ENCODE results near the gene NOD1.
A peak's percentile ranks its signal among the peaks of the same experiment; 100 is the strongest.

DNA sequence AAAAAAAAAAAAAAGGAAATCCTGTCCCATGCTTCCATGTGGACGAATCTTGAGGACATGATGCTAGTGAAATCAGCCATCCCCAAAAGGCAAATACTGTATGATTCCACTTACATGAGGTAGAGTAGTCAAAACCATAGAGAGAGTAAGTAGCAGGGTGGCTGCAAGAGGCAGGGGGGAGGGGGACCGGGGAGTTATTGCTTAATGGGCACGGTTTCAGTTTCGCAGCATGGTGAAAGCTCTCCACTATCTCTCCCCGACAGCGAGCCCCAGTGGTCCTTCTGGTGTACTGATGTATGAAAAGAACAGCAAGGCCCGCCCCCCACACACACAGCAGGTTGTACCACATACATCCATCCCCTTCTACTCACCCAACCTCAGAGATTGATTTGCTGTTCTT is 32.8 kb downstream of the NOD1 start:
- TF ChIP-seq, protein P1, sequence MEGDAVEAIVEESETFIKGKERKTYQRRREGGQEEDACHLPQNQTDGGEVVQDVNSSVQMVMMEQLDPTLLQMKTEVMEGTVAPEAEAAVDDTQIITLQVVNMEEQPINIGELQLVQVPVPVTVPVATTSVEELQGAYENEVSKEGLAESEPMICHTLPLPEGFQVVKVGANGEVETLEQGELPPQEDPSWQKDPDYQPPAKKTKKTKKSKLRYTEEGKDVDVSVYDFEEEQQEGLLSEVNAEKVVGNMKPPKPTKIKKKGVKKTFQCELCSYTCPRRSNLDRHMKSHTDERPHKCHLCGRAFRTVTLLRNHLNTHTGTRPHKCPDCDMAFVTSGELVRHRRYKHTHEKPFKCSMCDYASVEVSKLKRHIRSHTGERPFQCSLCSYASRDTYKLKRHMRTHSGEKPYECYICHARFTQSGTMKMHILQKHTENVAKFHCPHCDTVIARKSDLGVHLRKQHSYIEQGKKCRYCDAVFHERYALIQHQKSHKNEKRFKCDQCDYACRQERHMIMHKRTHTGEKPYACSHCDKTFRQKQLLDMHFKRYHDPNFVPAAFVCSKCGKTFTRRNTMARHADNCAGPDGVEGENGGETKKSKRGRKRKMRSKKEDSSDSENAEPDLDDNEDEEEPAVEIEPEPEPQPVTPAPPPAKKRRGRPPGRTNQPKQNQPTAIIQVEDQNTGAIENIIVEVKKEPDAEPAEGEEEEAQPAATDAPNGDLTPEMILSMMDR (IDR thresholded peaks at IDR 0.05; ENCODE audit: low read depth, low read length), result peak; percentile 55
- no peak for TF ChIP-seq EZH2phosphoT487 (IDR thresholded peaks at IDR 0.05; ENCODE audit: low read depth)
